LoVo (cell line): ENCODE measurements around the gene IHH.

Experiments
- DNase-seq: peaks from one replicate; pipeline ENCODE4 v3.0.0-alpha.2; 2016; ENCODE audit warnings: low spot score

IHH gene

GRCh38 chr2:219060821-219061791 is at the start of gene IHH:
IHH (minus strand) TSS chr2:219060921; CDS start chr2:219060467, 454 bp downstream.
- peak; percentile 67 for DNase-seq

GRCh38 chr2:219109471-219109870 is 48.8 kb upstream of the IHH start:
- no peak for DNase-seq

DNA sequence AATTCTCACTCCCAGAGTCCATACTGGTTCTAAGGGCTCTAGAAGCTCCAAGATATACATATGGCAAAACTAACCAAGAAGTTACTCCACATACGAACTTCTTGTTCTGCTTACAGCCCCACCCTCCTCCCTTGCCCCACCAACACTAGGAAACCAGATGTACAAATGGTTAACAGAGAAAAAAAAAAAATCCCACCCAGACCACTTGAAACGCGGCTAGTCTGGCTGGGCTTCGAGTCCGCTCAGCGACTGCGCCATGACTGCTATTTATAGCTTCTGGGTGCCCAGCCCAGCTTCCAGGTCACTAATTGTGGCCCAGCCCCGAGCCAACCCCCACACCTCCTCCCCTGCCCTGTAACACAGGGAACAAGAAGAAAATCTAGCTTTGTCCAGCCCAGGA is 47.0 kb upstream of the IHH start:
- no peak for DNase-seq

DNA sequence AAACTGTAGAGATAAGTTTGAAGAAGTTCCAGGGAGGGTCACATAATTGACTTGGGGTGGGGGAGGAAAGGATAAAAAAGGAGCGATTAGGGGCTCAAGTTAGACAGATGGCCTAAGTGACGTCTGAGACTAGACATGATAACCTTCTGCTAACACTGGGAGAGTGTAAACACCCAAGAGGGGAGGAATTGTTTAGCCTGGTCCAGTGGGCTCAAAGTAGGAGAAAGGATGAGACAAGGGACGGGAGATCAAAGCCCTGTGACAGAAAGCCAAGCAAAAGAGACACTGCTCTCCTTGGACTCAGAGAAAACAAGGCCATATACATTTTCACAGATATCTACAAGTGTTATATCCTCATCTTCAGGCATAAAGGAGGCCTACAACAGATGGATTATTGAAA is 45.5 kb upstream of the IHH start:
- no peak for DNase-seq

DNA sequence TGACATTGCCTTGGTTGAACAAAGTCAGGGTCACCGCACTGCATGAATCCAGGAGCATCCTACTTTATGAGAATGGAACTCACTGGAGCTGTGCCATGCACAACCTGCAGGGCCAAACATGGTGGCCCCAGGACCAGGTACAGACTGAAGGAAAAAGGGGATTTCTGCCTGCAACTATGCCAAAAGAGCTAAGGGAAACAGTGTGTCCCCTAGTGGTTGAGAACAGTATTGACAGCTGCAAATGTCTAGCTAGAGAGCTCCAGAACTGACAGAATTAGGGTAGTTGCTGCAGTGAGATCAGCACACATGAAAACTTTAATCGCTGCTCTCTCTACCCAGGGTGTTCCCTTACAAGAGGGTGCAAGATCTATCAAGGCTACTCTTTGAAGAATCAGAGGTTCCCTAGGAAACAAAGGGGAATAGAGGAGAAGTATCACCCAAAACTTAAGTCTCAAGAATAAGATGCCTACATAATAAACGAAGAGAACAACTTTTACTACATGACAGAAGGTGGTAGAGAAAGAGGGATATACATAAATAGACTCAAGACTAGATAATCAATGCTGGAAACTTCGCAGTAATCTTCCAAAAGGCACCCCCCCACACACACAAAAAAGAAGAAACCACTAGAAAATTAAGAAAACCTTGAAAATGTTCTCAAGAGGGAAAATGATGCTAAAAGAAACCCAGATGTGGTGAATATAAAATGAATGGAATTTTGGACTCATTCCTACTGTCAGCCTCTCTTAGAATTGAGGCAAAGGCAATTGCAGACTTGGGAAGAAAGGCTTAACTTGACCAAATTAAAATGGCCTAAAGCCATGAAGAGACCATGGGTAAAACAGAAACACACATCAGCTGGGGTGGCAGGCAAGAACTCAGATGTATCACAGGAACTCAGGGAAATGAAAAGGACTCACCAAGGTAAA is 43.6 kb upstream of the IHH start:
- peak; percentile 40 for DNase-seq

DNA sequence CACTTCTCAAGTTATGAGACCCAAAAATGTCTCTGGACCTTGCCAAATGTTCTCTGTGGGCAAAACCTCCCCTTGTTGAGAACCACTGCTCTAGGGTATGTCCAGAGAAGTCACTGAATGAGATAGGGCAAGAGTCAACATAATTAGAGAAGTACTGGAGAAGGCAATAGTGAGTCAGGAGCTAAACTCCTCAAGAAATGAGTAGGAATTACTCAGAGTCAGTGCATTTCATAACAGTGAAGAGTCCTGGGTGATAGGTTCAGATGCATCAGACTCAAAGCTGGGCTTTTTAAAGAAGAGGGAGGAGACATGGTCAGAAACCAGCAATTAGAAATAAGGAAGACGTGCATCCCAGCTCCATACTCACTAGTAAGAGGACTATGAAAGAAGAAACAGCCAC is 38.6 kb upstream of the IHH start:
- no peak for DNase-seq

DNA sequence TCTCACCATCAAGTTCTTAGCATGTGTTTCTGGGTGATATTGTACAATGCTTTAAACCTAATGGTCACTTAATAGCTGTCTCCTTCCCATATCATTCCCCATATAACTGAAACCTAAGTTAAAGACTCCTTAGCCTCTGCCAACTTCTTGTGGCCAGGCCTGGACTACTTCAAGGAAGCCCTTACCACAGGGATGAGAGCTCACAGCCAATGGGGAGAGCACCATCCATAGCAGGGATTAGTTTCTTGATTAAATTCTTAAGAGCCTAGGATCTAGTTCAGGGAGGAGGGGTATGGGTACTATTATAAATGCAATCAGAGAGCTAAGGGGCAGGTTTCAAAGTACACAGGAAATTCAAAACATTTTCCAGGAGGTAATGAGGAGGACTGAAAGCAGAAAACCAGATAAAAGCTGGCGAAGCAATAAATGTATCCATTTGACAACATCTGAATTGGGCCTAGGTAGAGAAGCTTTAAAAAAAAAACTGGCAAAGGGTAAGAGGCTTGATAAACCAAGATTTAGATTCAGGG is 34.8 kb upstream of the IHH start:
- no peak for DNase-seq

- DNase-seq = no peak
Observed at GRCh38 chr2:219094171-219094570, 33.5 kb upstream of the IHH start.

DNA sequence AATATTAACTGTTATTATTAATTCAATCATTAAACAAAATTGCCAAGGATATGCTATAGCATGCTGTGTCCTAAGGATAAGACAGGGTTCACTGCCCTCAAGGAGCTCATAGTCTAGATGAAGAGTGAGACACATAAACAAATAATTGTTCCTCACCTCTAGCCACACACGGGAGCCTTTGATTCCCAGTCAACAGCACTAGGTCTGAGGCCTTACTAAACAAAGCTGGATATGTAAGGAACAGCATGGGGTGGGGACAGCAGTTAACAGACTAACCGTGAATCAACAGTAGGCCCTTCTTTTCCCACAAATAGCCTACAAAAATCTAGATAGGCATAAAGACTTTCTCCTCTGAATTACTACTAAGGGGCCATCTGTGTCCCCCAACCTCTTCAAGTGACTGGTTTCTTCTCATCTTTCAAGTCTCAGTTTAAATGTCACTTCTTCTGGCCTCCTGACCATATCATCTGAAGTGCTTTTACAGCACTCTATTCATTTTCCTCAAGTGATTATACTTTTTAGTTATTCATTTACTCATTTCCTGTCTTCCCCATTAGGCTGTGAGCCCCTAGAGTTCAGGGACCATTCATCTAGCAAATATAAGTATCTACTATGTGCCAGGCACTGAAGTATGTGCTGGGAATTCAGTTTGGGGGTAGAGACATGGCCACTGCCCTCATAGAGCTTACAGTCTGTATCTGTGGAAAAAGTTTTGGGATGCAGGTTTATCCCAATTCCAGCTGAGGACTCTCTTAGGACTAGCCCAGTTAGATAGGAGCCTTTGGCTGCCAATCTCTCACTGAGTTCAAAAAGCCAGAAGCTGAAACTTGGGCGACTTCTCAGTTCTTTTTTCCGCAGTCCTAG is 29.9 kb upstream of the IHH start:
- no peak for DNase-seq

- DNase-seq = no peak
Observed at GRCh38 chr2:219089330-219089729, 28.6 kb upstream of the IHH start.

DNA sequence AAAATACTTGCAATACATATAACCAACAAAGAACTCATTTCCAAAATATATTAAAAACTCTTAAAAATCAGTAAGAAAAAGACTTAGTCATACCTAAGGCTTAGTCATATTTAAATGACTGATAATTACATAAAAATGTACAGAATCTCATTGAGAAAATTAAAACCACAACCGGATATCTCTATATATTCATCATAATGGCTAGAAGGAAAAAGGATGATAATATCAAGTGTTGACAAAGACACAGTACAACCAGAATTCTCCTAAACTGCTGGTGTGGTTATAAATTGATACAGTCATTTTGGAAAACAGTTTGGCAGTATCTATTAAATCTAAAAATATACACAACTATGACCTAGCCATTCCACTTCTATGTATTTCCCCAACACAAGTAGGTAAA is 27.1 kb upstream of the IHH start:
- no peak for DNase-seq

DNA sequence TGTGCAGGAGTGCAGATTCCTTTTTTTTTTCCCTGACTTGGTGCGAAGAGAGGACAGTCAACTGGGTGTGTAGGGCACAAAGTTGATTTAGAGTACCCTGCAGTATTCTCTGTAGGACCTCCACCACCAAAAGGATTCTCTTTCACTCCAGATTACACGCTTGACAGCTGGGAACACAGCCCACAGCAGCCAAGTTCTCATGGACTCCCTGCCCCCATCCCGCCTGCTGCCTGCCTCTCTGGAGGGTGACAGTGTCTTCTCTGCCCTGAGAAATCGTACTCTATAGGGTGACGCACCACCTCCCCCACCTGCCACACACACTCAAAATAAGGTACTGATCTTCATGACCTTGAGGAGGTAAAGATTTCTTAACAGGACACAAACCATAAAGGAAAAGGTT is 26.6 kb upstream of the IHH start:
- no peak for DNase-seq

DNA sequence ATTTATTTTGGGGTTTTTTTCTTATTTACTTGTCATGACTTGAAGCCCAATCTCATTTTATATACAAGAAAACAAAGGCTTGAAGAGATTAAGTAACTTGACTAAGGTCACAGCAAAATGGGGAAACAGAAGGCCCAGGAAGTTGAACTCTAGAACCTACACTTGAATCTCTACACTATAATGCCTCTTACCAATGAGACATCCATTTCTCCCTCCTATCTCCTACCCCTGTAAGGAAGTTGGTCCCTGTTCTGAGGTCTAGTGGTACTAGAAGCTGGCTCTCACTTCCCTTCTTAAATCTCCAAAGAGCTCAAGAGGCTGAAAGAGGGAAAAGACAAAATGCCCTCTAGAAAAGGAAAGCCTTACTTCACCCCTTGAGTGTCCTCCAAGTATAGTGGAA is 25.5 kb upstream of the IHH start:
- no peak for DNase-seq

GRCh38 chr2:219084791-219085190 is 24.1 kb upstream of the IHH start:
- DNase-seq = no peak

DNA sequence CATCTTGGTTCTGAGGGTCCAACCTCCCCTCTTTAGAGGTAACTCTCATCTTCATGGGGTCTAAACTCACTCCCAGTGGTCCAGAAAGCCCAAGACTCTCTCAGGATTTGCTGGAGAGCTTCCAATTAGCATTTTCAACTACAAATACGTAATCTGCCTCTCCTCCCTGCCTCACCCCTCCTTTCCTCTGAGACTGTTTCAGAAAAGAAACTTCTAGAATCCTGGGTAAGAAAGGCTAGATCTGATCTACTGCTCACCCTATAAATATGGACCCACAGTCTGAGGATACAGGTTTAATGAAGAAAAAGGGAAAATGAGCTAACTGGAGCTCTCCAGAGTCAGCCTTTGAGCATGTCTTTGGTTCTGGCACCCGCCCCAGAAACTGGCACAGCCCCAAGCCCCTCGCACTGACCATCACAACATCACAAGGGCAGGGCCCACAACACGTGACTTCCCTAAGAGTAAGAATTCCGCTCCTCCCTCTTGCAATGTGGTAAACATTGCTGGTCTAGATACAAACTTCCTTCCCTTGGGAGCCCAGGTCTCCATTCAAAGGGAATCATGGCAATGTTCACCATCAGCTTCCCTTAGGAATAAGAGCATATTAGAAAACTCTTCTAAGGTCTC is 21.7 kb upstream of the IHH start:
- DNase-seq = no peak

- peak; percentile 65 for DNase-seq
Observed at GRCh38 chr2:219081701-219082331, 21.1 kb upstream of the IHH start.

DNA sequence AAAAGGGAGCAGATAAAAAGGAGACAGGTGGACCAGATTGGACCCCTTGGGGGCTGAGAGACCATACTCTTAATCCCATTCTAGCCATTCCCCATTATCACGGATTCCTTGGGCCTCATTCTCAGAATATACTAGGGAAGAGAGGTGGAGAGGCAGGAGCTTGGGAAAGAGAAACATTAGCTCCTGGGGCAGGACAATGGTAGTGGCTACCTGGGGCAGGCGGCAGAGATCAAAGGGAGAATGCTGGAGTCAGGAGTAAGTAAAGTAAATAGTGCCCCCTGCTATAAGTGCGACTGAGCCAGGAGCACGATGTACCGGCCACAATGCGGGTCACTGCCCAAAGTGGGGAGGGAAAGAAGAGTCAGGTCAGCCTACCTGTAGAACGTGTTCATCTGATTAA is 20.4 kb upstream of the IHH start:
- DNase-seq = no peak

- DNase-seq = no peak
Observed at GRCh38 chr2:219079417-219079816, 18.7 kb upstream of the IHH start.

DNA sequence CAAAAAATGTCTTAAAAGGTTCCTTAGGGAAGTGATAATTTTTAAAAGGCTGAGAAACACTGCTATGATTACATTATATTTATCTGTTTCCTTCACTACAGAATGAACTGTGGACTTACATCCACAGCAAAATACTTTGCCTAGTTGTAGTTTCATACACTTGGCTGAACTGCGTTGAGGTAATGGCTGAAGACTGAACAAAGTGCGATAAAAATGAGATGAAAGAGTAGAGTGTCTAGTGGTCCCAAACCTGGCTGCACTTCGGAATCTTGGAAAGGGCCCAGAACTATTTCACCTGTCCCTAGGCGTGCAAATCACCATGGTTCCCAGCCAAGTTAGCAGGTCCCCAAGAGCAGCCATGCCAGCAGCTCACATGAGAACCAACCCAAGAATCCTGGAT is 18.2 kb upstream of the IHH start:
- no peak for DNase-seq

DNA sequence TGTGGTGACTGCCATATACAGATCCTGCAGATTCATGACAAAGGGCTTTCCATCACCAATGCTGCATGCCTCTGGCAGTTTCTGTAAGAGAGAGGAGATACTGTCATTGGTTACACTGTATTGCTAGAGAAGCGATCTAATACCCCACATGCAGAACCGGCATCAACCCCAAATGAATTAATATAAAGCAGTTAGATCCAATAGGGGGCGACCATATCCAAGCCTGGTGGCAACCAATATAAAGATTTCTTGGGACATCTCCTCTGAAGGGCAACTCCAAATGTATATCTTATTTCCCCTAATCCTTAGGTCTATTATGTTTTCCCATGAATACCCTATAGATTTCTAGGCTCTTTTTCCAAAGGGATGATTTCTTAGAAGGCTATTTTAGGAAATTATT is 17.4 kb upstream of the IHH start:
- no peak for DNase-seq

GRCh38 chr2:219076253-219076652 is 15.5 kb upstream of the IHH start:
- DNase-seq = no peak
